KBM-7 (cell line): Measurements from ENCODE around the gene ACE2.
"Not testable (repeated sequence)": the region's sequence is repeated elsewhere in the genome, so short reads cannot be mapped to it uniquely, and the experiment has no call there.

Source experiments
- DNase-seq: peaks from one replicate; pipeline ENCODE4 v3.0.0-alpha.2; 2015
- in situ Hi-C: fragments of 300-500 bp; cut with MboI; formaldehyde crosslinking; loops from 2 replicates; pipeline ENCODE4 v1.14.3; 2020; ENCODE audit warnings: low sequenced_read_pairs, low pct_unique_long_range_greater_than_20kb, mixed read lengths

ACE2 gene

GRCh38 chrX:15600745-15601144 is at the start of gene ACE2:
TSS of gene ACE2 (minus strand) at chrX:15600960. CDS start at chrX:15600911, 49 bp downstream.
- DNase-seq = no peak
- in situ Hi-C loops = no loop called here

GRCh38 chrX:15647510-15647909 is 46.8 kb upstream of the ACE2 start:
- in situ Hi-C loops, DNase-seq: not testable (repeated sequence)

GRCh38 chrX:15646543-15646942 is 45.8 kb upstream of the ACE2 start:
- in situ Hi-C loops = no loop called here
- DNase-seq = no peak

- in situ Hi-C loops = no loop called here
- DNase-seq = no peak
Measured at GRCh38 chrX:15646031-15646430, 45.3 kb upstream of the ACE2 start.

- no peak for DNase-seq
- in situ Hi-C loops = no loop called here
Measured at GRCh38 chrX:15645266-15645665, 44.5 kb upstream of the ACE2 start.

DNA sequence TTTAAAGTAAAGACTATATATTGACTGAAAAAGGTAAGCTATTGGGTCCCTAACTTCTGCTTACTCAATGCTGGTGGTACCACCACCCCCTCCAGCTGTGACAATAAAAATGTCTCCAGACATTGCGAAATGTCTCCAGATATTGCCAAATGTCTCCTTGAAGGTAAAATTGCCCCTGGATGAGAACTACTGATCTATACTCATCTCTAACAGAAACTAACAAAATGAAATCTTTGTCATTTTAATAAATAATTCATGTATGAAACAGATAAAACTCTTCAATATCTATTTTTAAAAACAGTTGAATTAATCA is 43.8 kb upstream of the ACE2 start:
- in situ Hi-C loops = no loop called here
- peak; percentile 7 for DNase-seq

DNA sequence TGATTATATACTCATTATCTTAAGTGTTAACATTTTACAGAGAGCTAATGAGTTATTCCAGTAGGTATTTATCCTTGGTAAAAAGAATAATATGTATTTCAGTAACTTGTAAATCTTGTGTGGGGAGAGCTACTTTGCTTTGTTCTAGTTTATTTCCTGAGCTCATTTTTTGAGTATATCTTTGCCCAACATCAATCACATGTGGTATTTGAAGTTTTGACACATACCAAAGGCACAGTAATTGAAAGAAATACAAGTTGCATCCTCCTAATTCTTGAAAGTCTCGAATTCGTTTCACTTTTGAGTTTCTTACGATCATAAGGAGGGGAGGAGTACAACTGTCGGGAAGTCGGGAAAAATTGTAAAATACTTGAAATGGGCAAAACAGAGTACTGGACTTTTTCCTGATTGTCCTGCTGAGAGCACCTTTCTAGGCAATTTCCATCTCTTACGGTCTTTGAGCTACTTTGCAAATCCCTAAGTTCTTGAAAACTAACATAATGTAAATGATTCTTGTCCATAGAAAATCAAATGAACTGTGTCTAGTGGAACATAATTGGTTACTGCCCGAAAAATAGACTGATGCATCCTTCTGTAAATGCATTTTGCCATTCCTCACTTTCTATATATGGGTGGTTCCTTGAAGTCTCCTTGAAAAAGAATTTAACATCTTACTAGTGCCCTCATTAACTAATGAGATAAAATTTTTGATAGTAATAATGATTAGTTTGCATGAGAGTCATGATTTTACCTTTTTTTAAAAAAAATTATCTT is 43.2 kb upstream of the ACE2 start:
- in situ Hi-C loops = no loop called here
- no peak for DNase-seq

GRCh38 chrX:15631637-15632036 is 30.9 kb upstream of the ACE2 start:
- DNase-seq = no peak
- in situ Hi-C loops = no loop called here

DNA sequence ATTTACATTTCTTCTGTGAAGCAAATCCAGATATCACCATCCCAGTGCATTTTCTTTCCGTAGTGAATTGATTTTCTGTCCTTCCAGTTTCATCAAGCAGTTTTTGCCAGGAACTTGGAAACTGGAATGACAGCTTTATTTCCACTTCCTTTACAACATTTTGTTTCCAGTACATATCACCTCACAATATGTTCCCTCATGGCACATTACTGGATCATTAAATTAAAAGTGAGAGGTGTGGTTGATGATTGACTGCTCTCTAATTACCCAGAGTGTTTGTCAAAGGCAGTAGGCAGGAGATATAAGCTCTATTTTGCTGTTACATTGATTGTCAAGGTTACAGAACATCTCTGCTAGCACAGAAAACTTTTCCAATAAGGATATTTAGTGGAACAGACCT is 22.3 kb upstream of the ACE2 start:
- no peak for DNase-seq
- in situ Hi-C loops = no loop called here

GRCh38 chrX:15619053-15619755 is 18.4 kb upstream of the ACE2 start:
- in situ Hi-C loops = no loop called here
- DNase-seq = no peak

- no peak for DNase-seq
- in situ Hi-C loops = no loop called here
Measured at GRCh38 chrX:15617111-15617510, 16.4 kb upstream of the ACE2 start.

- in situ Hi-C loops = no loop called here
Measured at GRCh38 chrX:15616531-15616930, 15.8 kb upstream of the ACE2 start.

DNA sequence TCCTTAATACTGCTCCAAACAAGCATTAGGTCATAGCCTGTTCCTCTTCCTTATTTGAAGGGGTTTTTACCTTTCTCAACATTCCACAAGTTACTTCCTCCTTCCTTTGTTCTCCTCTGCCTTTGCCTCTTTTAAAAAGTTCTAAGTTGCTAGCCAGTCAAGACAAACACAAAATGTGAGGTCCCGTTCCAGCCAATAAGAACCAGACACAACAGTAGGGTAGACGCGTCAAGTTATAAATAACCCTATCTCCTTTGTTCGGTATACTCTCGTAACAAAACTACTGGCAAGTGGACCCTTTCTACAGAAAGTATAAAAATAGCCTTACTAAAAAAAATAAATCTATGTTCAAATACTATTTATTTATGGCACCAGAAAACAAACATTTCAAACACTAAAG is 6.3 kb upstream of the ACE2 start:
- in situ Hi-C loops = no loop called here
- DNase-seq = no peak

More at GRCh38 chrX:15616531-15616930, 15.8 kb upstream of the ACE2 start:
- DNase-seq = no peak

- DNase-seq = no peak
- in situ Hi-C loops = no loop called here
Measured at GRCh38 chrX:15606136-15606535, 5.4 kb upstream of the ACE2 start.

- in situ Hi-C loops = no loop called here
- DNase-seq = no peak
Measured at GRCh38 chrX:15605226-15605625, 4.5 kb upstream of the ACE2 start.

DNA sequence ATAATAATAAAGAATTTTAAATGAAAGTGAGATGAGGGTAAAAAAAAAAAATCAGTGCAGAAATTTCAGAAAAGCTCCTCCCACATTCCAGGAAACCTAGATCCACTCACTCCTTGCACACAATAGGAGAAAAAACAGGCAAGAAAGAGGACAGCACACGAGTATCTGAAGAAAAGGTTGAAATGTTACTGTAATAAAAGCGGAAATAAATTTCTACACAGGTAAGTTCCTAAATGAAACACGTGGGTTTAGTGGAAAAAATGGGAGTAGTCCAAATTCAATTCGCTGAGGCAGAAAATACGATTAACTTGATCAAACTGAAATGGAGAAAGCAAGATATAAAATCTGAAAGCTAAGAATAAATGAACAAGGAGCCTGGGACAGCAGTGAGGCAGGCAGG is 2.0 kb upstream of the ACE2 start:
- no peak for DNase-seq
- in situ Hi-C loops = no loop called here

- no peak for DNase-seq
- in situ Hi-C loops = no loop called here
Measured at GRCh38 chrX:15601932-15602331, 1.2 kb upstream of the ACE2 start.

DNA sequence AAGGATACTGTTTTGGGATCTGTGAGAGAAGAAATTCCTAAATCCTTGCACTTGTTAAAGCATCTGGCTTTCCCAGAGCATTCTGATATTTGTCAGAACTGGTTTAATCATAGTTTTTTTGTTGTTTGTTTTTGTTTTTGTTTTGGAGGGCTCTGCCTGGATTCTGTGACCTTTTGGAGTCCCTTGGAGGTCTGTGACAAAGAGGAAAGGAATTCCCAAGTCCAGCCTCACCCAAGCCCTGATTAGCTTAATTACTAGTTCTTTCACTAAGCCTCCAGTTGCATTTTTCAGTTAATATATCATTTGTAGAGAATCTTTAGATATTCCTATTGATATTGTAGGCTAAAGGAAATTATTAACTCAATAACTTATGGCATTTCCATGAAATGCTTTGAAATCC is 711 bp downstream of the ACE2 start:
- DNase-seq = no peak
- in situ Hi-C loops = no loop called here

DNA sequence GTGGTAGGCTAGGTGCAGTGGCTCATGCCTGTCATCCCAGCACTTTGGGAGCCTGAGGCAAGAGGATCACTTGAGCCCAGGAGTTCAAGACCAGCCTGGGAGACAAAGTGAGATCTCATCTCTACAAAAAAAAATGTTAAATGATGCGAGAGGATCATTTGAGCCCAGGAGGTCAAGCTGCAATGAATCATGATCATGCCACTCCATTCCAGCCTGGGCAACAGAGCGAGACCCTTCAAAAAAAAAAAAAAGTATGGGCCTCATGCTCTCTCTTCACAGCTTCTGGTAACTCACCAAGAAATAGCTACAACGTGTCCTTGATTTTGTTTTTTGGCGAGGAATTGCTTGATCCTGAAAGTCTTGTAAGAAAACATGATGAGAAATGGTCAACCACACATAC is 1.3 kb downstream of the ACE2 start:
- in situ Hi-C loops = no loop called here
- DNase-seq = no peak

DNA sequence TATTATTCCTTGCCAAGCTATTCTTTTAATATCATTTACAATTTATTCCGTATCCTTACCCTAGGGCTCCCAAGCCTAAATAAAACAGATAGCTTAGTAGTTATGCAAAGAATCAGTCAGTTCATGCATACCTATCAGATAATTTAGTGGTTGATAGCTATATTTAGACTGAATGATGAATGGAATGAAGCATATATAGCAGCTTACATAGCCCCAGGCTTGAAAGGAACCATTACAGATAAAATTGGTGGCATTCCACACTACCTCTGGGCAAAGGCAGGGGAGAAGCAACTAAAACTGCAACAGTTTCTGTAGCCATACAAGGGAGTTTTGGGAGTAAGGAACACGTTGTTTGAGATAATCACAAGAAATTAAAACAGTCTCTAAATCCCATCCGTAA is 2.7 kb downstream of the ACE2 start:
- in situ Hi-C loops = no loop called here
- no peak for DNase-seq

GRCh38 chrX:15594371-15594770 is 6.4 kb downstream of the ACE2 start:
- in situ Hi-C loops = no loop called here
- no peak for DNase-seq
